22Rv1 (cell line): ENCODE data around the gene NINJ2.

Source experiments
- CTCF ChIP-seq: fragments of 450-650 bp; IDR thresholded peaks from 2 replicates; pipeline ENCODE4 v1.5.1; 2017; ENCODE audit warnings: mild to moderate bottlenecking
- ZFX ChIP-seq: fragments of 450-650 bp; IDR thresholded peaks from 2 replicates; pipeline ENCODE4 v1.6.1; 2017; ENCODE audit warnings: antibody characterized with exemption, borderline replicate concordance

- TF ChIP-seq CTCF (no peak), ZFX (no peak)
Observed at GRCh38 chr12:640773-641172, 22.5 kb downstream of the NINJ2 start.
